ENCODE results near the gene C1orf21.

- TF ChIP-seq CTCF (IDR thresholded peaks at IDR 0.05; ENCODE audit: low read length) (no peak), EZH2 (IDR thresholded peaks at IDR 0.05; ENCODE audit: borderline replicate concordance, low read length) (no peak)
Measured at GRCh38 chr1:184556665-184557064, 169.8 kb downstream of the C1orf21 start.
